H1 (cell line): ENCODE measurements around the gene NRP2. TPM values are rescaled to one million over a fixed set of nuclear protein-coding genes. Genes with fewer than 3 reads are reported as not detected.
A peak's percentile ranks its signal among the peaks of the same experiment; 100 is the strongest.

Experiments
- CTCF ChIA-PET: fragments of 300-600 bp; sonication (Branson Sonifier 250); formaldehyde crosslinking; loops from one replicate; lab custom pipeline; 2021; ENCODE audit not compliant: partially characterized antibody; lab: Charles Lee
- POLR2A ChIA-PET: fragments of 300-600 bp; sonication (Branson Sonifier 250); formaldehyde crosslinking; loops from one replicate; lab custom pipeline; 2021; ENCODE audit warnings: inconsistent platforms; ENCODE audit not compliant: partially characterized antibody; lab: Charles Lee
- DNase-seq, 2 experiments: peaks; one replicate each; pipeline versions ENCODE4 v3.0.0 to v3.0.0-alpha.2; 2010 to 2022; ENCODE audit warnings: low spot score in 2 of 2, low read depth in 1 of 2, mixed read lengths in 1 of 2
- FAIRE-seq: peaks from 2 replicates; lab custom pipeline; 2011; peaks lifted over from hg19 to GRCh38; lab: Jason Lieb, UNC
- H2AFZ ChIP-seq: 2 replicates; pipeline ENCODE4 v1.8.1; 2012; ENCODE audit warnings: low read length, inconsistent platforms
- H2AK5ac ChIP-seq: 2 replicates; pipeline ENCODE4 v1.6.1; 2013; ENCODE audit warnings: low read depth, low read length
- H2BK120ac ChIP-seq: replicated peaks from 2 replicates; pipeline ENCODE3; 2013; ENCODE audit warnings: low read depth, low read length, inconsistent platforms
- H2BK12ac ChIP-seq: 2 replicates; pipeline ENCODE4 v1.6.1; 2013; ENCODE audit warnings: low read depth, low read length
- H2BK15ac ChIP-seq: 2 replicates; pipeline ENCODE4 v1.6.1; 2013; ENCODE audit warnings: low read length
- H2BK20ac ChIP-seq: 2 replicates; pipeline ENCODE4 v1.6.1; 2013; ENCODE audit warnings: low read length
- H2BK5ac ChIP-seq: 2 replicates; pipeline ENCODE4 v1.6.1; 2013; ENCODE audit warnings: low read depth, low read length
- H3K14ac ChIP-seq: 2 replicates; pipeline ENCODE4 v1.6.1; 2013; ENCODE audit warnings: inconsistent platforms; ENCODE audit not compliant: insufficient read length
- H3K18ac ChIP-seq: 2 replicates; pipeline ENCODE4 v1.6.1; 2013; ENCODE audit warnings: low read length; ENCODE audit errors: extremely low read depth
- H3K23ac ChIP-seq: 2 replicates; pipeline ENCODE4 v1.6.1; 2013; ENCODE audit warnings: inconsistent platforms; ENCODE audit not compliant: insufficient read length
- H3K23me2 ChIP-seq: 2 replicates; pipeline ENCODE4 v1.6.1; 2013; ENCODE audit warnings: low read depth, low read length
- H3K27ac ChIP-seq: 2 replicates; pipeline ENCODE4 v1.6.1; 2011; ENCODE audit warnings: low read depth, low read length, inconsistent platforms
- H3K27me3 ChIP-seq, 4 experiments: replicated peaks in 1 of 4; 1 replicate in 1 of 4; 2 replicates in 3 of 4; pipeline versions ENCODE4 v1.6.1 to v1.8.1; 2011 to 2013; ENCODE audit warnings: low read length in 3 of 4, mild to moderate bottlenecking in 3 of 4, inconsistent platforms in 2 of 4, mixed read lengths in 2 of 4, moderate library complexity in 1 of 4; ENCODE audit not compliant: control insufficient read depth in 3 of 4, insufficient read depth in 3 of 4; ENCODE audit errors: extremely low read depth in 1 of 4
- H3K36me3 ChIP-seq, 4 experiments: 2 replicates each; pipeline versions ENCODE4 v1.6.1 to v1.8.1; 2011 to 2013; ENCODE audit warnings: mild to moderate bottlenecking in 4 of 4, low read length in 3 of 4, moderate library complexity in 2 of 4, control low read depth in 1 of 4, inconsistent platforms in 1 of 4; ENCODE audit not compliant: insufficient read depth in 4 of 4, control insufficient read depth in 2 of 4
- H3K4ac ChIP-seq: replicated peaks from 2 replicates; pipeline ENCODE3; 2013; ENCODE audit warnings: low read length, low read depth, mixed read lengths, inconsistent platforms; ENCODE audit not compliant: insufficient read length
- H3K4me1 ChIP-seq, 4 experiments: replicated peaks in 1 of 4; 1 replicate in 1 of 4; 2 replicates in 3 of 4; pipeline versions ENCODE4 v1.6.1 to v1.8.1; 2011 to 2013; ENCODE audit warnings: low read length in 3 of 4, inconsistent platforms in 2 of 4, mixed read lengths in 1 of 4; ENCODE audit not compliant: insufficient read depth in 4 of 4, control insufficient read depth in 3 of 4
- H3K4me2 ChIP-seq, 2 experiments: 2 replicates each; pipeline versions ENCODE4 v1.6.1 to v1.8.1; 2011 to 2013; ENCODE audit warnings: low read depth in 2 of 2, low read length in 2 of 2, control low read depth in 1 of 2, inconsistent platforms in 1 of 2, mild to moderate bottlenecking in 1 of 2; ENCODE audit not compliant: insufficient read depth in 1 of 2
- H3K4me3 ChIP-seq, 4 experiments: fragments of 200-600, 300-600 bp in 1 of 4; sonication (generic), shearing (Covaris generic), sonication (Bioruptor Twin) in 1 of 4; 2 replicates each; pipeline versions ENCODE4 v1.5.1 to v1.8.1; 2011 to 2016; ENCODE audit warnings: low read length in 4 of 4, low read depth in 3 of 4, control low read depth in 2 of 4, inconsistent platforms in 2 of 4, mild to moderate bottlenecking in 2 of 4, mixed read lengths in 1 of 4, moderate library complexity in 1 of 4; ENCODE audit not compliant: insufficient read depth in 2 of 4; ENCODE audit errors: extremely low read depth in 1 of 4
- H3K56ac ChIP-seq: replicated peaks from 2 replicates; pipeline ENCODE3; 2013; ENCODE audit warnings: low read depth, mild to moderate bottlenecking, mixed read lengths, low read length, inconsistent platforms; ENCODE audit not compliant: insufficient read length
- H3K79me1 ChIP-seq: 2 replicates; pipeline ENCODE4 v1.6.1; 2013; ENCODE audit warnings: low read depth, low read length, control low read depth
- H3K79me2 ChIP-seq, 2 experiments: 2 replicates each; pipeline versions ENCODE4 v1.6.1 to v1.8.1; 2012 to 2013; ENCODE audit warnings: low read length in 2 of 2, mild to moderate bottlenecking in 2 of 2, inconsistent platforms in 1 of 2; ENCODE audit not compliant: insufficient read depth in 2 of 2, control insufficient read depth in 1 of 2
- H3K9ac ChIP-seq, 4 experiments: replicated peaks in 1 of 4; 1 replicate in 1 of 4; 2 replicates in 3 of 4; pipeline versions ENCODE4 v1.6.1 to v1.8.1; 2011 to 2013; ENCODE audit warnings: low read depth in 3 of 4, low read length in 3 of 4, control low read depth in 2 of 4, mild to moderate bottlenecking in 2 of 4, moderate library complexity in 2 of 4, inconsistent platforms in 1 of 4; ENCODE audit errors: extremely low read depth in 1 of 4
- H3K9me3 ChIP-seq, 2 experiments: 2 replicates each; pipeline versions ENCODE4 v1.6.1 to v1.8.1; 2012 to 2013; ENCODE audit warnings: mild to moderate bottlenecking in 2 of 2, moderate library complexity in 2 of 2, control low read depth in 1 of 2, inconsistent platforms in 1 of 2, low read depth in 1 of 2, low read length in 1 of 2, mixed read lengths in 1 of 2; ENCODE audit not compliant: insufficient read depth in 2 of 2
- H4K20me1 ChIP-seq, 2 experiments: replicated peaks in 1 of 2; 2 replicates each; pipeline versions ENCODE3 to v1.8.1; 2011 to 2013; ENCODE audit warnings: inconsistent platforms in 2 of 2, low read length in 2 of 2, mild to moderate bottlenecking in 1 of 2; ENCODE audit not compliant: insufficient read depth in 2 of 2, control insufficient read depth in 1 of 2
- H4K5ac ChIP-seq: 2 replicates; pipeline ENCODE4 v1.6.1; 2013; ENCODE audit warnings: low read length, low read depth, mixed read lengths, inconsistent platforms; ENCODE audit not compliant: insufficient read length
- H4K8ac ChIP-seq: 2 replicates; pipeline ENCODE4 v1.8.0; 2013; ENCODE audit warnings: mild to moderate bottlenecking, moderate library complexity, low read length, inconsistent platforms; ENCODE audit not compliant: insufficient read depth; ENCODE audit errors: extremely low read depth
- H4K91ac ChIP-seq: replicated peaks from 2 replicates; pipeline ENCODE3; 2013; ENCODE audit warnings: low read length, mixed read lengths, inconsistent platforms; ENCODE audit not compliant: insufficient read length
- SRF ChIP-seq: IDR thresholded peaks from 2 replicates; pipeline ENCODE4 v1.6.1; 2011; ENCODE audit warnings: mild to moderate bottlenecking, low read depth, low read length, moderate library complexity
- WGBS, 2 experiments: shearing (Covaris generic) in 1 of 2; methylation state at CpG; one replicate each; pipeline versions ENCODE4 v1.1.6 to v1.1.7; 2013 to 2015; ENCODE audit warnings: low lambda C conversion rate in 2 of 2, mixed read lengths in 2 of 2, inconsistent platforms in 1 of 2, low coverage in 1 of 2, missing lambda C conversion rate in 1 of 2; ENCODE audit not compliant: insufficient replicate concordance in 2 of 2, insufficient coverage in 1 of 2, insufficient read length in 1 of 2; ENCODE audit errors: extremely low coverage in 1 of 2, missing lambda C conversion rate in 1 of 2; 5-methylcytosine and 5-hydroxymethylcytosine counted together
- polyA plus RNA-seq, 7 experiments: library from polyadenylated mRNA; depleted of rRNA in 3 of 7; stranded (reverse) in 5 of 7; unstranded in 2 of 7; fragments of >200 nt in 5 of 7; fragments of 200-250 nt in 2 of 7; gene quantifications; 1 replicate in 5 of 7; 2 replicates in 1 of 7; 4 replicates in 1 of 7; pipeline versions ENCODE4 v1.2.1 to v1.2.3, GENCODE V29; 2011 to 2013; ENCODE audit warnings: missing spikeins in 2 of 7, mixed read lengths in 2 of 7
- total RNA-seq: library from RNA; stranded (reverse); fragmentation: NEBNext Ultra II Directional; extraction: Animal tissue kit (Norgen Biotek cat#: 25700); gene quantifications from 2 replicates; pipeline ENCODE4 v1.2.1, GENCODE V29; 2021
- TF ChIP-seq, protein P1 (sequence below), 3 experiments: IDR thresholded peaks; 1 replicate in 2 of 3; 2 replicates in 1 of 3; pipeline versions ENCODE4 v1.5.1 to v1.6.1; 2011; ENCODE audit warnings: low read length in 3 of 3, mild to moderate bottlenecking in 3 of 3, inconsistent platforms in 2 of 3, low read depth in 1 of 3, moderate library complexity in 1 of 3; ENCODE audit not compliant: insufficient read depth in 1 of 3; ENCODE audit errors: control extremely low read depth in 1 of 3

The NRP2 gene
- total and polyA plus RNA-seq, 2 of the 8 experiments (the other 6 are each of a cell fraction or from before 2014, with no cell fraction given) = 32.0 to 37.8 TPM

DNA sequence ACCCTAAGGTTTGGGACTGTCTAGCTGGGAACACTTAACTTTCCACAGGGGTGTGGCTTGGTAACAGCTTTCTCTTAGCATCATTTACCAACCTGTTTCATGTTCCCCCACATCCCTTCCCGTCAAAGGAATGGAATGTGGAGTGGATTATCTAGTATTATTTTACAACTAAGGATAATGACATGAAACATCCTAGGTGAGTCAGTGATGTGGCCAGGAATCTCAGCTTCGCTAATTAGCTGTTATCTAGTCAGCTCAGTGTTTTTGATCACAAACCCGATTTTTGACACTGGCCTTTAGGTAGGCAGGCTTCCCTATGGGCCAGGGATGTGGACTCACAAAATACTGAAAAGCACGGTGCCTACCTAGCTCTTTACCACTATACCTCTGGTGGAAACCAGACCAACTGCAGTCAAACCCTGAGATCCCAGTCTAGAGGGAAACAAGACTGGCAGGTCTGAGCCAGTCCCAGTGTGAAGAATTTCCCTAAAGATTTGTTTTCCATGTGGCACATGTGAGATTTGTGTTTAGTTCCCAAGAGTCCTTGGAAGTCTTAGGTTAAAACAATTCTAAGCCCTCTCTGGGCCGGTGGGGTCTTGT, 2.8 kb upstream of the NRP2 start:
- H3K14ac ChIP-seq = no peak overlapping the region
- no peaks in the 10 kb centered on the region for H4K20me1 ChIP-seq
- WGBS, 2 experiments = 70% methylated on average over 5 of the region's 5 CpGs; no CpG with 5 or more reads in 1 of the 2 experiments
- FAIRE-seq (no peak), DNase-seq (no peak)
- H4K8ac ChIP-seq = no peak overlapping the region
- H3K79me1 ChIP-seq = peaks cover 3% of the 10 kb centered on the region; the same call in 1 of the 2 replicates
- H3K18ac ChIP-seq = no peak overlapping the region
- CTCF ChIA-PET = interaction anchor here (0.6 to 2.1 kb wide), 48 partner anchors 9 to 827 kb away, joined by 3 to 12 read pairs (median 4); no protein-coding TSS in a partner anchor
- peaks cover 8% of the 10 kb centered on the region for H3K23me2 ChIP-seq
- no peaks in the 10 kb centered on the region for H3K9me3 ChIP-seq
- no peak overlapping the region for H2AK5ac ChIP-seq
- H2BK5ac ChIP-seq = no peak overlapping the region
- H3K27me3 ChIP-seq = peaks cover 4 to 18% (median 14%) of the 10 kb centered on the region in 4 experiments; a peak in 6 of 7 replicates
- H3K79me2 ChIP-seq = peaks cover 0 to 18% of the 10 kb centered on the region in 2 experiments; a peak in 2 of 4 replicates
- H3K4me3 ChIP-seq = no peak overlapping the region
- peaks cover 3 to 17% (median 13%) of the 10 kb centered on the region in 4 experiments; a peak in 6 of 7 replicates for H3K4me1 ChIP-seq
- no peak for TF ChIP-seq SRF
- TF ChIP-seq, protein P1, sequence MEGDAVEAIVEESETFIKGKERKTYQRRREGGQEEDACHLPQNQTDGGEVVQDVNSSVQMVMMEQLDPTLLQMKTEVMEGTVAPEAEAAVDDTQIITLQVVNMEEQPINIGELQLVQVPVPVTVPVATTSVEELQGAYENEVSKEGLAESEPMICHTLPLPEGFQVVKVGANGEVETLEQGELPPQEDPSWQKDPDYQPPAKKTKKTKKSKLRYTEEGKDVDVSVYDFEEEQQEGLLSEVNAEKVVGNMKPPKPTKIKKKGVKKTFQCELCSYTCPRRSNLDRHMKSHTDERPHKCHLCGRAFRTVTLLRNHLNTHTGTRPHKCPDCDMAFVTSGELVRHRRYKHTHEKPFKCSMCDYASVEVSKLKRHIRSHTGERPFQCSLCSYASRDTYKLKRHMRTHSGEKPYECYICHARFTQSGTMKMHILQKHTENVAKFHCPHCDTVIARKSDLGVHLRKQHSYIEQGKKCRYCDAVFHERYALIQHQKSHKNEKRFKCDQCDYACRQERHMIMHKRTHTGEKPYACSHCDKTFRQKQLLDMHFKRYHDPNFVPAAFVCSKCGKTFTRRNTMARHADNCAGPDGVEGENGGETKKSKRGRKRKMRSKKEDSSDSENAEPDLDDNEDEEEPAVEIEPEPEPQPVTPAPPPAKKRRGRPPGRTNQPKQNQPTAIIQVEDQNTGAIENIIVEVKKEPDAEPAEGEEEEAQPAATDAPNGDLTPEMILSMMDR (IDR thresholded peaks at IDR 0.05; ENCODE audit: control extremely low read depth in 1 of 3, insufficient read depth in 1 of 3, low read depth in 1 of 3, low read length in 3 of 3) = peak in 1 of 3 experiments; percentile 14; a peak in 1 of 4 replicates
- no peaks in the 10 kb centered on the region for H3K36me3 ChIP-seq
- no peak overlapping the region for H4K91ac ChIP-seq
- no peak overlapping the region for H3K4ac ChIP-seq
- H3K56ac ChIP-seq = no peak overlapping the region
- 0 out of 2 replicates have a peak overlapping the region, but pooled peaks have one; percentile 30 for H2AFZ ChIP-seq
- no peak overlapping the region for H2BK15ac ChIP-seq
- POLR2A ChIA-PET = no interaction called here
- no peak overlapping the region for H4K5ac ChIP-seq
- no peak overlapping the region for H3K27ac ChIP-seq
- H2BK20ac ChIP-seq = no peak overlapping the region
- no peak overlapping the region for H3K23ac ChIP-seq
- H2BK12ac ChIP-seq = no peak overlapping the region
- H3K4me2 ChIP-seq = no peak overlapping the region
- H3K9ac ChIP-seq = no peak overlapping the region
- H2BK120ac ChIP-seq = no peak overlapping the region
